CD14-positive monocyte (primary cell): Measurements from ENCODE around the gene SUCO. TPM values are rescaled to one million over a fixed set of nuclear protein-coding genes. Genes with fewer than 3 reads are reported as not detected.

Experiments
- DNase-seq, 3 donors: peaks; one replicate each; pipeline ENCODE4 v3.0.0-alpha.2; 2011 to 2022
- H2AFZ ChIP-seq: 2 replicates; pipeline ENCODE4 v1.6.0; 2012; ENCODE audit warnings: mild to moderate bottlenecking, low read depth, low read length, inconsistent platforms; ENCODE audit not compliant: insufficient read depth, poor library complexity, severe bottlenecking
- H3K27ac ChIP-seq, 2 donors: 1 replicate in 1 of 2; 2 replicates in 1 of 2; pipeline ENCODE4 v1.5.1; 2012 to 2013; ENCODE audit warnings: low read length in 2 of 2, control low read depth in 1 of 2, inconsistent platforms in 1 of 2, low read depth in 1 of 2, mild to moderate bottlenecking in 1 of 2
- H3K27me3 ChIP-seq, 2 donors: one replicate each; pipeline versions ENCODE4 v1.6.0 to v1.6.1; 2011 to 2013; ENCODE audit warnings: low read length in 2 of 2; ENCODE audit not compliant: control insufficient read depth in 2 of 2, insufficient read depth in 2 of 2
- H3K36me3 ChIP-seq, 2 donors: replicated peaks in 1 of 2; 1 replicate in 1 of 2; 2 replicates in 1 of 2; pipeline versions ENCODE4 v1.5.1 to v1.6.1; 2012 to 2013; ENCODE audit warnings: low read length in 2 of 2, control low read depth in 1 of 2, inconsistent platforms in 1 of 2, mild to moderate bottlenecking in 1 of 2; ENCODE audit not compliant: insufficient read depth in 2 of 2, control insufficient read depth in 1 of 2
- H3K4me1 ChIP-seq, 2 donors: 1 replicate in 1 of 2; 2 replicates in 1 of 2; pipeline versions ENCODE4 v1.5.1 to v1.6.1; 2012 to 2013; ENCODE audit warnings: low read length in 2 of 2, control low read depth in 1 of 2, inconsistent platforms in 1 of 2, mild to moderate bottlenecking in 1 of 2, moderate library complexity in 1 of 2; ENCODE audit not compliant: insufficient read depth in 2 of 2, control insufficient read depth in 1 of 2
- H3K4me2 ChIP-seq: replicated peaks from 2 replicates; pipeline ENCODE3; 2012; ENCODE audit warnings: low read length, moderate library complexity, mild to moderate bottlenecking; ENCODE audit not compliant: poor library complexity, severe bottlenecking; ENCODE audit errors: extremely low read depth
- H3K4me3 ChIP-seq, 3 experiments: fragments of 200-600 bp in 1 of 3; sonication (generic) in 1 of 3; replicated peaks in 1 of 3; 1 replicate in 2 of 3; 2 replicates in 1 of 3; pipeline ENCODE4 v1.5.1; 2011 to 2013; ENCODE audit warnings: low read length in 3 of 3, mild to moderate bottlenecking in 3 of 3, control low read depth in 2 of 3, low read depth in 2 of 3, inconsistent platforms in 1 of 3, moderate library complexity in 1 of 3
- H3K79me2 ChIP-seq: 2 replicates; pipeline ENCODE4 v1.6.0; 2012; ENCODE audit warnings: mild to moderate bottlenecking, control low read depth, inconsistent platforms, low read length, moderate library complexity; ENCODE audit not compliant: insufficient read depth
- H3K9ac ChIP-seq: 2 replicates; pipeline ENCODE4 v1.6.0; 2017; ENCODE audit warnings: low read length, mild to moderate bottlenecking; ENCODE audit not compliant: insufficient read depth, poor library complexity, severe bottlenecking
- H3K9me3 ChIP-seq, 2 donors: replicated peaks in 1 of 2; 1 replicate in 1 of 2; 2 replicates in 1 of 2; pipeline versions ENCODE4 v1.5.1 to v1.6.1; 2012 to 2013; ENCODE audit warnings: low read length in 2 of 2, control low read depth in 1 of 2; ENCODE audit not compliant: control insufficient read depth in 1 of 2, insufficient read depth in 1 of 2
- H4K20me1 ChIP-seq: 2 replicates; pipeline ENCODE4 v1.6.0; 2012; ENCODE audit warnings: mild to moderate bottlenecking, low read length, control low read depth, moderate library complexity; ENCODE audit not compliant: insufficient read depth
- H3K27ac Mint-ChIP-seq, 7 donors: one replicate each; pipeline ENCODE4 v1.8.0; 2020; ENCODE audit warnings: mild to moderate bottlenecking in 7 of 7, mixed read lengths in 7 of 7, moderate library complexity in 6 of 7, inconsistent platforms in 2 of 7
- H3K27me3 Mint-ChIP-seq, 3 donors: one replicate each; pipeline ENCODE4 v1.8.0; 2021 to 2022; ENCODE audit warnings: low read depth in 3 of 3, mild to moderate bottlenecking in 3 of 3, mixed read lengths in 3 of 3, moderate library complexity in 3 of 3, inconsistent platforms in 1 of 3
- H3K36me3 Mint-ChIP-seq, 2 donors: one replicate each; pipeline ENCODE4 v1.8.0; 2020; ENCODE audit warnings: mixed read lengths in 2 of 2, inconsistent platforms in 1 of 2, mild to moderate bottlenecking in 1 of 2
- H3K4me1 Mint-ChIP-seq: one replicate; pipeline ENCODE4 v1.8.0; 2020; ENCODE audit warnings: mild to moderate bottlenecking, mixed read lengths
- H3K4me3 Mint-ChIP-seq, 2 donors: one replicate each; pipeline ENCODE4 v1.8.0; 2020; ENCODE audit warnings: mild to moderate bottlenecking in 2 of 2, mixed read lengths in 2 of 2, moderate library complexity in 1 of 2
- H3K9me3 Mint-ChIP-seq, 7 donors: one replicate each; pipeline ENCODE4 v1.8.0; 2020 to 2022; ENCODE audit warnings: mixed read lengths in 7 of 7, mild to moderate bottlenecking in 6 of 7, moderate library complexity in 6 of 7, inconsistent platforms in 2 of 7
- WGBS: methylation state at CpG from one replicate; pipeline ENCODE4 v1.1.5; 2013; ENCODE audit warnings: missing lambda C conversion rate; ENCODE audit not compliant: insufficient coverage; 5-methylcytosine and 5-hydroxymethylcytosine counted together
- intact Hi-C, 2 donors: fragments of 100-400 bp; cut with micrococcal nuclease; formaldehyde crosslinking; loops; one replicate each; pipeline versions ENCODE4 v1.15.0 to v1.15.1; 2023
- polyA plus RNA-seq, 3 donors: library from polyadenylated mRNA; depleted of rRNA in 1 of 3; unstranded in 2 of 3; stranded (reverse) in 1 of 3; fragments of 300-500 nt in 2 of 3; fragments of >200 nt in 1 of 3; fragmentation: Illumina TruSeq in 2 of 3; gene quantifications; 1 replicate in 2 of 3; 2 replicates in 1 of 3; pipeline ENCODE4 v1.2.3, GENCODE V29; 2012 to 2021
- TF ChIP-seq, protein P1 (sequence below): fragments of 200-600 bp; IDR thresholded peaks from one replicate; pipeline ENCODE4 v1.8.0; 2022; ENCODE audit warnings: antibody characterized with exemption, mild to moderate bottlenecking

Gene SUCO
- polyA plus RNA-seq, 3 donors = 6.8 to 8.5 (median 6.8) TPM

DNA sequence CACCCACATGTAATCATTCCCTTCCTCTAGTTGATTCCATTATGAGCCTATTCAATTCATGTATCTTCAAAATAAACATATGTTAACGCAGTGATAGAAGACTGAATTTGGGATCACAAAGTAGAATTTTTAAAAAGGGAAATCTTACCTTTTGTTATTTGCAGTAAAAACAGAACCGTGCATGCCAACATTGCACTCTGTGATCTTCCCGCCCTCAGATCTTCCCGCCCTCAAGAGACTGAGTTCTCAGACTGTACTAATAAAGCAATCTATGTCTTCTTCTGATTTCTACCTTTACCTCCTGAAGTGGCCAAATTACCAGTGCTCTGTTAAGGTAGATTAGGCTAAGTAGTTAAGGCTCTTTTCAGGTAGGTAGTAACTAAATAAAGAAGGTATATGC is 3.6 kb upstream of the SUCO start:
- no peak overlapping the region for H2AFZ ChIP-seq
- H3K79me2 ChIP-seq = peaks cover 12% of the 10 kb centered on the region
- H3K9me3 ChIP-seq = no peaks in the 10 kb centered on the region
- H3K9ac ChIP-seq = no peak overlapping the region
- H3K27me3 ChIP-seq = no peaks in the 10 kb centered on the region
- H3K36me3 Mint-ChIP-seq = no peaks in the 10 kb centered on the region
- no peak overlapping the region for H3K27ac ChIP-seq
- TF ChIP-seq, protein P1, sequence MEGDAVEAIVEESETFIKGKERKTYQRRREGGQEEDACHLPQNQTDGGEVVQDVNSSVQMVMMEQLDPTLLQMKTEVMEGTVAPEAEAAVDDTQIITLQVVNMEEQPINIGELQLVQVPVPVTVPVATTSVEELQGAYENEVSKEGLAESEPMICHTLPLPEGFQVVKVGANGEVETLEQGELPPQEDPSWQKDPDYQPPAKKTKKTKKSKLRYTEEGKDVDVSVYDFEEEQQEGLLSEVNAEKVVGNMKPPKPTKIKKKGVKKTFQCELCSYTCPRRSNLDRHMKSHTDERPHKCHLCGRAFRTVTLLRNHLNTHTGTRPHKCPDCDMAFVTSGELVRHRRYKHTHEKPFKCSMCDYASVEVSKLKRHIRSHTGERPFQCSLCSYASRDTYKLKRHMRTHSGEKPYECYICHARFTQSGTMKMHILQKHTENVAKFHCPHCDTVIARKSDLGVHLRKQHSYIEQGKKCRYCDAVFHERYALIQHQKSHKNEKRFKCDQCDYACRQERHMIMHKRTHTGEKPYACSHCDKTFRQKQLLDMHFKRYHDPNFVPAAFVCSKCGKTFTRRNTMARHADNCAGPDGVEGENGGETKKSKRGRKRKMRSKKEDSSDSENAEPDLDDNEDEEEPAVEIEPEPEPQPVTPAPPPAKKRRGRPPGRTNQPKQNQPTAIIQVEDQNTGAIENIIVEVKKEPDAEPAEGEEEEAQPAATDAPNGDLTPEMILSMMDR = no peak
- H3K9me3 Mint-ChIP-seq = no peaks in the 10 kb centered on the region
- WGBS = no CpG with 5 or more reads among the region's 4 CpGs
- H4K20me1 ChIP-seq = peaks cover 3% of the 10 kb centered on the region
- peaks cover 15% of the 10 kb centered on the region for H3K4me1 Mint-ChIP-seq
- H3K27ac Mint-ChIP-seq = no peak overlapping the region
- H3K4me2 ChIP-seq = no peak overlapping the region
- H3K4me3 Mint-ChIP-seq = no peak overlapping the region
- no peak overlapping the region for H3K4me3 ChIP-seq
- H3K4me1 ChIP-seq = peaks cover 12 to 17% of the 10 kb centered on the region in 2 donors
- no peak for DNase-seq
- H3K36me3 ChIP-seq = no peaks in the 10 kb centered on the region
- H3K27me3 Mint-ChIP-seq = no peaks in the 10 kb centered on the region
- intact Hi-C loops = no loop called here

DNA sequence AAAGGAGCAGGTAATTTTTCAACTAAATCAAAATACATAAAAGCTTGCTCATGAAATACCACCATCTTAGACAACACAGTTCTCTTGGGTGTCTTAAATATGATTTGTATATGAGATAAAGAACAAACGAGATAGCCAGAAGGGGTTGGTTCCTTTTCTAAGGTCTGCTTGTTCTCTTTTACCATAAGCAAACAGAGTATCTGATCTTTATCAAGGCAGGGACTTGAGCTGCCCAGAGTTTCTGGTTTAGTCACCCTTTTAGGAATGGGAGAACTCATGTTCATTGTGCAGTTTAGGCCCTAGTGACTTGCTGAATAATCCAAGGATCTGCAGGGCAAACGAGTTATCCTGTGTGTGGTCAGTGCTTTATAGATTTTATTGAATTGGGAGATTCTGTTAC is 3.0 kb upstream of the SUCO start:
- Histone ChIP-seq H3K27me3 (no peaks in the 10 kb centered on the region), H3K4me1 (peaks cover 17 to 24% of the 10 kb centered on the region in 2 donors), H4K20me1 (peaks cover 9% of the 10 kb centered on the region), H3K36me3 (no peaks in the 10 kb centered on the region), H3K27ac (no peak overlapping the region), H3K9me3 (no peaks in the 10 kb centered on the region), H3K79me2 (peaks cover 19% of the 10 kb centered on the region), H2AFZ (no peak overlapping the region), H3K9ac (no peak overlapping the region), H3K4me3 (no peak overlapping the region), H3K4me2 (no peak overlapping the region)
- WGBS = 50% methylated on average over 1 of the region's 2 CpGs
- Mint-ChIP-seq H3K4me1 (peaks cover 22% of the 10 kb centered on the region), H3K27me3 (no peaks in the 10 kb centered on the region), H3K9me3 (no peaks in the 10 kb centered on the region), H3K4me3 (no peak overlapping the region), H3K27ac (no peak overlapping the region), H3K36me3 (no peaks in the 10 kb centered on the region)
- TF ChIP-seq, protein P1 = no peak
- DNase-seq = no peak
- intact Hi-C loops = loop anchor here in 1 of 2 donors (5.0 to 10.0 kb wide), 2 partner anchors 83 to 195 kb away; no protein-coding TSS in a partner anchor
